ENCODE measurements around the gene CTAGE1. TPM values are rescaled to one million over a fixed set of nuclear protein-coding genes. Genes with fewer than 3 reads are reported as not detected.
A peak's percentile ranks its signal among the peaks of the same experiment; 100 is the strongest.

Gene CTAGE1
- total and polyA plus RNA-seq, 2 donors (not counting 3 experiments of a cell fraction or from before 2014, with no cell fraction given), result not detected

DNA sequence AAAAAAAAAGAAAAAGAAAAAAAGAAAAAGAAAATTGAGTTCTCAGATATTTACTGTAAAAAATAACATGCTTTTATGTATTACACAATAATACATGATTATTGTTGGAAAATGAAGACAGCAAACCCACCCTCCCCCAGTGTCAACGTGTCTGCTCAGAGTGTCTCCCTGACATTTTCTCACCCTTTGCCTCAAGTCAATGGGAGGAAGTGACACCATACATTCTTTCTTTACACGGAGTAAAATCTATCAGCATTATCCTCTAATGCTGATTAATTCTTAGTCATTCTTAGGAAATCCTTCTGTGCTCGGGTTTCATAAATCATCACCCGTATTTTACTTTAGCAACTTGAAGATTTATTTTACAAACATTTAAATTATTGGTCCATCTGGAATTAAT is 32.0 kb downstream of the CTAGE1 start:
- H3K4me3 ChIP-seq (replicated peaks in 1 of 3; ENCODE audit: insufficient read depth in 1 of 3, low read depth in 1 of 3, low read length in 3 of 3), result peak overlapping the region in 1 of 3 experiments; percentile 18
- H3K79me2 ChIP-seq (ENCODE audit: control insufficient read depth, insufficient read depth, low read length), result no peaks in the 10 kb centered on the region
- ChIA-PET POLR2A (interaction anchor here (0.6 to 1.1 kb wide), 3 partner anchors 29 to 435 kb away, joined by 3 to 4 read pairs (median 3); no protein-coding TSS in a partner anchor), CTCF (no interaction called here)
- H4K20me1 ChIP-seq (replicated peaks; ENCODE audit: control insufficient read depth, extremely low read depth, insufficient read depth, low read length), result no peaks in the 10 kb centered on the region
- BruUV-seq (replicated peaks), result no TSS peak
- TF ChIP-seq, protein P1, sequence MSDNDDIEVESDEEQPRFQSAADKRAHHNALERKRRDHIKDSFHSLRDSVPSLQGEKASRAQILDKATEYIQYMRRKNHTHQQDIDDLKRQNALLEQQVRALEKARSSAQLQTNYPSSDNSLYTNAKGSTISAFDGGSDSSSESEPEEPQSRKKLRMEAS (IDR thresholded peaks at IDR 0.05; ENCODE audit: insufficient read depth, insufficient read length), result no peak
- peak; percentile 97 for TF ChIP-seq JUN (IDR thresholded peaks at IDR 0.05; ENCODE audit: borderline replicate concordance, insufficient read depth, insufficient read length, low read depth)
- peak; percentile 59 for TF ChIP-seq POLR2AphosphoS5 (IDR thresholded peaks at IDR 0.05; ENCODE audit: insufficient read depth, low read depth, low read length)
- peak; percentile 97 for TF ChIP-seq FOS (IDR thresholded peaks at IDR 0.05; ENCODE audit: borderline replicate concordance, insufficient read depth, low read length)
- peak; percentile 75 for TF ChIP-seq GATA2 (IDR thresholded peaks at IDR 0.05; ENCODE audit: insufficient read depth, insufficient read length, low read depth, low read length)
- TF ChIP-seq, protein P2, sequence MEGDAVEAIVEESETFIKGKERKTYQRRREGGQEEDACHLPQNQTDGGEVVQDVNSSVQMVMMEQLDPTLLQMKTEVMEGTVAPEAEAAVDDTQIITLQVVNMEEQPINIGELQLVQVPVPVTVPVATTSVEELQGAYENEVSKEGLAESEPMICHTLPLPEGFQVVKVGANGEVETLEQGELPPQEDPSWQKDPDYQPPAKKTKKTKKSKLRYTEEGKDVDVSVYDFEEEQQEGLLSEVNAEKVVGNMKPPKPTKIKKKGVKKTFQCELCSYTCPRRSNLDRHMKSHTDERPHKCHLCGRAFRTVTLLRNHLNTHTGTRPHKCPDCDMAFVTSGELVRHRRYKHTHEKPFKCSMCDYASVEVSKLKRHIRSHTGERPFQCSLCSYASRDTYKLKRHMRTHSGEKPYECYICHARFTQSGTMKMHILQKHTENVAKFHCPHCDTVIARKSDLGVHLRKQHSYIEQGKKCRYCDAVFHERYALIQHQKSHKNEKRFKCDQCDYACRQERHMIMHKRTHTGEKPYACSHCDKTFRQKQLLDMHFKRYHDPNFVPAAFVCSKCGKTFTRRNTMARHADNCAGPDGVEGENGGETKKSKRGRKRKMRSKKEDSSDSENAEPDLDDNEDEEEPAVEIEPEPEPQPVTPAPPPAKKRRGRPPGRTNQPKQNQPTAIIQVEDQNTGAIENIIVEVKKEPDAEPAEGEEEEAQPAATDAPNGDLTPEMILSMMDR (IDR thresholded peaks at IDR 0.05; ENCODE audit: extremely low read depth in 1 of 2, insufficient read depth in 1 of 2, low read depth in 1 of 2, low read length in 2 of 2), result no peak
- TF ChIP-seq POLR2A (IDR thresholded peaks at IDR 0.05; ENCODE audit: low read depth, low read length), result no peak
- TF ChIP-seq MYC (IDR thresholded peaks at IDR 0.05; ENCODE audit: low read depth, low read length), result no peak
- no peak for TF ChIP-seq EZH2 (IDR thresholded peaks at IDR 0.05; ENCODE audit: borderline replicate concordance, low read depth, low read length, severe bottlenecking)
- peak overlapping the region; percentile 80 for H3K4me2 ChIP-seq (ENCODE audit: insufficient read depth, low read length)
- peak overlapping the region; percentile 84 for H3K27ac ChIP-seq (ENCODE audit: insufficient read depth, low read depth, low read length)
- H3K4me1 ChIP-seq (ENCODE audit: control insufficient read depth, extremely low read depth, insufficient read depth, low read length), result peaks cover 14% of the 10 kb centered on the region
- H3K9me3 ChIP-seq (replicated peaks; ENCODE audit: control insufficient read depth, insufficient read depth, low read length), result no peaks in the 10 kb centered on the region
- dilution Hi-C loops (cut with MboI; ENCODE audit: extremely low pct_ligation_motif_present, low sequenced_read_pairs), result no loop called here
- H3K9ac ChIP-seq (replicated peaks; ENCODE audit: extremely low read depth, insufficient read depth, low read length), result peak overlapping the region; percentile 71
- peak; percentile 93 for DNase-seq (ENCODE audit: low read depth, low spot score)
- intact Hi-C loops (cut with micrococcal nuclease), result loop anchor here (1.0 to 5.0 kb wide), 6 partner anchors 13 to 175 kb away; no protein-coding TSS in a partner anchor
- H3K27me3 ChIP-seq (ENCODE audit: control insufficient read depth in 2 of 2, insufficient read depth in 2 of 2, low read length in 2 of 2), result no peaks in the 10 kb centered on the region
- no peaks in the 10 kb centered on the region for H3K36me3 ChIP-seq (ENCODE audit: control insufficient read depth in 2 of 2, extremely low read depth in 1 of 2, insufficient read depth in 2 of 2, low read length in 2 of 2)
- no peaks in the 10 kb centered on the region for H3K9me1 ChIP-seq (replicated peaks; ENCODE audit: control insufficient read depth, extremely low read depth, insufficient read depth, low read length)
- no peak overlapping the region for H2AFZ ChIP-seq (ENCODE audit: low read depth, low read length)
- peak; percentile 84 for FAIRE-seq

Data from endothelial cell of umbilical vein (primary cell).